Right renal pelvis (tissue), 4 donors: ENCODE results near the gene LDAF1. TPM values are rescaled to one million over a fixed set of nuclear protein-coding genes. Genes with fewer than 3 reads are reported as not detected.

Experiments used
- polyA plus RNA-seq, 4 donors: library from polyadenylated mRNA; unstranded; fragments of 120-200 nt; gene quantifications; one replicate each; pipeline ENCODE4 v1.2.1, GENCODE V29; 2013; ENCODE audit not compliant: insufficient read length in 4 of 4

Gene LDAF1
- polyA plus RNA-seq, 4 donors: 22.8 to 28.6 (median 26.2) TPM

Other genes with a start within 250 kb of the LDAF1 start
- gene DNAH3, start 7.8 kb upstream of the LDAF1 start, polyA plus RNA-seq: under 1 TPM; 0.25 to 0.67 (median 0.39) TPM
- under 1 TPM in 3 of 4 donors, not detected in 1; 0.13 to 0.53 (median 0.16) TPM for gene ZP2, start 52.9 kb downstream of the LDAF1 start, polyA plus RNA-seq
- 1 to 10 TPM; 4.2 to 5.8 (median 4.8) TPM for gene ANKS4B, start 75.0 kb downstream of the LDAF1 start, polyA plus RNA-seq
- 10 to 100 TPM in 1 of 4 donors, 1 to 10 TPM in 3; 8.0 to 11.0 (median 8.9) TPM for gene CRYM, start 119.6 kb downstream of the LDAF1 start, polyA plus RNA-seq